ENCODE data around the gene SLC8A2.

DNA sequence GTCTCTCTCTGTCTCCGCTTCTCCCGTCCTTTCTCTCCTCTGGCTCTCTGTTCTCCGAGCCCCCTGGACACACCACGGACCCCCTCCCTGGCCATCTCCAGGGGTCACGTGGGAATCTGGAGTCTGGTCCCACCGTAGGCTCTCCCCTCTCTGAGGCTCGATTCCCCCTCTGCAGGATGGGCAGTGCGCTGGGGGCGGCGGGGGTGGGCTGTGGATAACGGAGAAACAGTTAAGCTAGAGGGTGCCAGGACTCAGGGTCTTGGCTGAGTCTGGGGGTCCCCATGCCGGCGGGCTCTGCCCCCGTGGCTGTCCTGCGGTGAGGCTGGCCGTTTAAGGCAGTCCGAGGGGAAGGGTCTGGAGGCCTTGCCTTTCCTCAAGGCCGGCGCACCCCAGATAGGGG, 51.9 kb downstream of the SLC8A2 start:
- TF ChIP-seq, protein P1, sequence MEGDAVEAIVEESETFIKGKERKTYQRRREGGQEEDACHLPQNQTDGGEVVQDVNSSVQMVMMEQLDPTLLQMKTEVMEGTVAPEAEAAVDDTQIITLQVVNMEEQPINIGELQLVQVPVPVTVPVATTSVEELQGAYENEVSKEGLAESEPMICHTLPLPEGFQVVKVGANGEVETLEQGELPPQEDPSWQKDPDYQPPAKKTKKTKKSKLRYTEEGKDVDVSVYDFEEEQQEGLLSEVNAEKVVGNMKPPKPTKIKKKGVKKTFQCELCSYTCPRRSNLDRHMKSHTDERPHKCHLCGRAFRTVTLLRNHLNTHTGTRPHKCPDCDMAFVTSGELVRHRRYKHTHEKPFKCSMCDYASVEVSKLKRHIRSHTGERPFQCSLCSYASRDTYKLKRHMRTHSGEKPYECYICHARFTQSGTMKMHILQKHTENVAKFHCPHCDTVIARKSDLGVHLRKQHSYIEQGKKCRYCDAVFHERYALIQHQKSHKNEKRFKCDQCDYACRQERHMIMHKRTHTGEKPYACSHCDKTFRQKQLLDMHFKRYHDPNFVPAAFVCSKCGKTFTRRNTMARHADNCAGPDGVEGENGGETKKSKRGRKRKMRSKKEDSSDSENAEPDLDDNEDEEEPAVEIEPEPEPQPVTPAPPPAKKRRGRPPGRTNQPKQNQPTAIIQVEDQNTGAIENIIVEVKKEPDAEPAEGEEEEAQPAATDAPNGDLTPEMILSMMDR (IDR thresholded peaks at IDR 0.05) = no peak
- no peak for TF ChIP-seq ZFX (IDR thresholded peaks at IDR 0.05; ENCODE audit: borderline replicate concordance)

Data from 22Rv1 (cell line).